GM12878 (cell line): ENCODE results near the gene DEPDC1.

Experiments
- CBFB ChIP-seq: IDR thresholded peaks from 2 replicates; pipeline ENCODE4 v1.6.1; 2016; ENCODE audit warnings: antibody characterized with exemption, low read depth
- EP300 ChIP-seq, 2 experiments: fragments of 150-350 bp in 1 of 2; IDR thresholded peaks; 2 replicates each; pipeline ENCODE4 v1.6.1; 2011 to 2012; ENCODE audit warnings: low read depth in 2 of 2, low read length in 2 of 2, borderline replicate concordance in 1 of 2, improper control_type of control experiment in 1 of 2, inconsistent platforms in 1 of 2; ENCODE audit not compliant: control insufficient read depth in 1 of 2
- MXI1 ChIP-seq: fragments of 150-350 bp; IDR thresholded peaks from 2 replicates; pipeline ENCODE4 v1.6.1; 2011; ENCODE audit warnings: low read depth, mild to moderate bottlenecking, inconsistent platforms, low read length, improper control_type of control experiment
- TF ChIP-seq, protein P1 (sequence below): IDR thresholded peaks from 2 replicates; pipeline ENCODE4 v1.6.1; 2012; ENCODE audit warnings: low read depth, low read length, improper control_type of control experiment
- TF ChIP-seq, protein P2 (sequence below): IDR thresholded peaks from 2 replicates; pipeline ENCODE4 v1.6.1; 2012; ENCODE audit warnings: low read depth, low read length, improper control_type of control experiment

DNA sequence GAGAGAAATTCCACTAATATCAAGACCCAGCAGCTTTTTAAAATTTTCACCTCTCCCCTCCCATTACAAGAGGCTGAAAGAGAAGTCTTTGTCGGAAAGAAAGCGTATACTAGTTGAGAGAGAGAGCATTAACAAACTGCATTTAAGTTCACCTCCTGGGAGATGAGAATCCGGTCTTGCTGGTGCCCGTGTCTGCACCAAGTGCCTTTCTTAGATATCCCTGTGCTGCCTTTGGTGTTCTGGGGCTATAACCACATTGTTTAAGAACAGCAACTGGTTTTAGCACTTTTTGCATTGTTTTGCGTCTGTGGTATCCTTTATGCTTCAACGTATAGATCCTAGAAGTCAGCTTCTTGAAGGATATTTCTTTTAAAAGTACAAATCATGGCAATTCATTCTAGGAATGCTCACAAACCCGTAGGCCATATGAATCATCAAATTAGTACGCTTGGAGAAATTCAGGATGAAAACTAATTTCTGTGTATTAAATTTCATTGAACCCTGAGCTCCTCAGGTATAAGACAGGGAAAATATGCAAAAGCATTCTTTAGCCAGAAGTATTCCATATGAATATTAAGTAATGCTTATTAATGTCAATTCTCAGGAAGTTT lies 43.7 kb downstream of the DEPDC1 start:
- TF ChIP-seq, protein P1, sequence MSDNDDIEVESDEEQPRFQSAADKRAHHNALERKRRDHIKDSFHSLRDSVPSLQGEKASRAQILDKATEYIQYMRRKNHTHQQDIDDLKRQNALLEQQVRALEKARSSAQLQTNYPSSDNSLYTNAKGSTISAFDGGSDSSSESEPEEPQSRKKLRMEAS: no peak
- TF ChIP-seq MXI1: no peak
- TF ChIP-seq CBFB: no peak
- TF ChIP-seq, protein P2, sequence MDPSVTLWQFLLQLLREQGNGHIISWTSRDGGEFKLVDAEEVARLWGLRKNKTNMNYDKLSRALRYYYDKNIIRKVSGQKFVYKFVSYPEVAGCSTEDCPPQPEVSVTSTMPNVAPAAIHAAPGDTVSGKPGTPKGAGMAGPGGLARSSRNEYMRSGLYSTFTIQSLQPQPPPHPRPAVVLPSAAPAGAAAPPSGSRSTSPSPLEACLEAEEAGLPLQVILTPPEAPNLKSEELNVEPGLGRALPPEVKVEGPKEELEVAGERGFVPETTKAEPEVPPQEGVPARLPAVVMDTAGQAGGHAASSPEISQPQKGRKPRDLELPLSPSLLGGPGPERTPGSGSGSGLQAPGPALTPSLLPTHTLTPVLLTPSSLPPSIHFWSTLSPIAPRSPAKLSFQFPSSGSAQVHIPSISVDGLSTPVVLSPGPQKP: no peak
- no peak for TF ChIP-seq EP300 (IDR thresholded peaks at IDR 0.05; ENCODE audit: borderline replicate concordance in 1 of 2, control insufficient read depth in 1 of 2, low read depth in 2 of 2, low read length in 2 of 2)
